Islet of Langerhans (tissue), 1 donor: ENCODE results near the gene NXPH3.
A peak's percentile ranks its signal among the peaks of the same experiment; 100 is the strongest.

Experiments used
- FAIRE-seq: peaks from one replicate; lab custom pipeline; 2011; peaks lifted over from hg19 to GRCh38; lab: Jason Lieb, UNC

NXPH3 gene

GRCh38 chr17:49630113-49630900 lies 54.6 kb downstream of the NXPH3 start:
- peak; percentile 62 for FAIRE-seq

GRCh38 chr17:49631496-49631895 lies 55.8 kb downstream of the NXPH3 start:
- no peak for FAIRE-seq
